ENCODE results near the gene MYBBP1A. TPM values are rescaled to one million over a fixed set of nuclear protein-coding genes. Genes with fewer than 3 reads are reported as not detected.

The MYBBP1A gene
- total and polyA plus RNA-seq, 2 of the 8 experiments (the other 6 are each of a cell fraction or from before 2014, with no cell fraction given): 46.8 to 151 TPM

DNA sequence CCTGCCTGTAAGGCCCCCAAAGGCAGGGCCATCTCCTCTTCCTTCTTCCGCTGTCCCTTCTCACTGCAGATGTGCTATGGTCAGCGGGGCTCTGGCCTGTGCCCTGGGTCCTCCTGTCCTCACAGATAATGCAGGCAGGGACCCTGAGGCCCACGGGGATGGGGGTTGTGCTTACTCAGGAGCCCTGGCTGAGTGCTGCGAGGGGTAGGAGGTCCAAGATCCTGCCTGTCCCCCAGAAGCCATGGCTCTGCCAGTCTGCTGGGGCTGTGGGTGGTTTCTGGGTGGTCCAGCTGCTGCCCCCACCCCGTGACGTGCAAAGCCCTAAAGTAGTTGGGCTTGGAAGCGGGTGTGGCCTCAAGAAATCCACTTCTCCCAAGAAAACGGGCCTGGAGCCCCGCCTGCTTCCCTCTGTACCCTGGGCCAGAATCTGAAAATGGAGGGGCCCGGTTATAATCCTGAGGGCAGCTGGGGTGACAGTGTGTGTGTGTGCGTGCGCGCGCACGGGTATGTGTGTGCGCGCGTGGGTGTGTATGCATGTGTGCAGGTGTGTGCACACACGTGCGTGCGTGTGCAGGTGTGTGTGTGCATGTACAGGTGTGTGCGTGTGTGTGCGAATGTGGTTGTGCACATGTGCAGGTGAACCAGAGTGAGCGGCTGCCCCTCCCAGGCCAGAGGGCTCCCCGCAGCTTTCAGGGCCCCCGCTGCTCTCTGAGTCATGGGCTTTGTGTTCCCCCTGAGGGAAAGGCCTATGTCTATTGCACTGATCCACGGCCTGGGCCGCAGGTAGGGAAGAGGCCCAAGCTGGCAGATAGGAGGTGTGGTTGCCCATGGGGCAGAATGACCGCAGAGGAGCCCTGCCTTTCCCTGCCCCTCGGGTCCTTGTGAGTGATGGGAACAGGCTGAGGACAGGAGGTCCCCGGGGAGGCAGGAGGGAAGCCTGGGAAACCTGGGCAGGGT is 42.8 kb downstream of the MYBBP1A start (continued):
- TF ChIP-seq GABPA (IDR thresholded peaks at IDR 0.05; ENCODE audit: borderline replicate concordance, insufficient read depth, low read length): no peak
- TF ChIP-seq EGR1 (IDR thresholded peaks at IDR 0.05; ENCODE audit: borderline replicate concordance, low read depth, low read length): no peak
- TF ChIP-seq JUN (IDR thresholded peaks at IDR 0.05; ENCODE audit: low read depth, low read length): no peak
- no peak for TF ChIP-seq SUZ12 (IDR thresholded peaks at IDR 0.05; ENCODE audit: low read length)
- TF ChIP-seq, protein P1, sequence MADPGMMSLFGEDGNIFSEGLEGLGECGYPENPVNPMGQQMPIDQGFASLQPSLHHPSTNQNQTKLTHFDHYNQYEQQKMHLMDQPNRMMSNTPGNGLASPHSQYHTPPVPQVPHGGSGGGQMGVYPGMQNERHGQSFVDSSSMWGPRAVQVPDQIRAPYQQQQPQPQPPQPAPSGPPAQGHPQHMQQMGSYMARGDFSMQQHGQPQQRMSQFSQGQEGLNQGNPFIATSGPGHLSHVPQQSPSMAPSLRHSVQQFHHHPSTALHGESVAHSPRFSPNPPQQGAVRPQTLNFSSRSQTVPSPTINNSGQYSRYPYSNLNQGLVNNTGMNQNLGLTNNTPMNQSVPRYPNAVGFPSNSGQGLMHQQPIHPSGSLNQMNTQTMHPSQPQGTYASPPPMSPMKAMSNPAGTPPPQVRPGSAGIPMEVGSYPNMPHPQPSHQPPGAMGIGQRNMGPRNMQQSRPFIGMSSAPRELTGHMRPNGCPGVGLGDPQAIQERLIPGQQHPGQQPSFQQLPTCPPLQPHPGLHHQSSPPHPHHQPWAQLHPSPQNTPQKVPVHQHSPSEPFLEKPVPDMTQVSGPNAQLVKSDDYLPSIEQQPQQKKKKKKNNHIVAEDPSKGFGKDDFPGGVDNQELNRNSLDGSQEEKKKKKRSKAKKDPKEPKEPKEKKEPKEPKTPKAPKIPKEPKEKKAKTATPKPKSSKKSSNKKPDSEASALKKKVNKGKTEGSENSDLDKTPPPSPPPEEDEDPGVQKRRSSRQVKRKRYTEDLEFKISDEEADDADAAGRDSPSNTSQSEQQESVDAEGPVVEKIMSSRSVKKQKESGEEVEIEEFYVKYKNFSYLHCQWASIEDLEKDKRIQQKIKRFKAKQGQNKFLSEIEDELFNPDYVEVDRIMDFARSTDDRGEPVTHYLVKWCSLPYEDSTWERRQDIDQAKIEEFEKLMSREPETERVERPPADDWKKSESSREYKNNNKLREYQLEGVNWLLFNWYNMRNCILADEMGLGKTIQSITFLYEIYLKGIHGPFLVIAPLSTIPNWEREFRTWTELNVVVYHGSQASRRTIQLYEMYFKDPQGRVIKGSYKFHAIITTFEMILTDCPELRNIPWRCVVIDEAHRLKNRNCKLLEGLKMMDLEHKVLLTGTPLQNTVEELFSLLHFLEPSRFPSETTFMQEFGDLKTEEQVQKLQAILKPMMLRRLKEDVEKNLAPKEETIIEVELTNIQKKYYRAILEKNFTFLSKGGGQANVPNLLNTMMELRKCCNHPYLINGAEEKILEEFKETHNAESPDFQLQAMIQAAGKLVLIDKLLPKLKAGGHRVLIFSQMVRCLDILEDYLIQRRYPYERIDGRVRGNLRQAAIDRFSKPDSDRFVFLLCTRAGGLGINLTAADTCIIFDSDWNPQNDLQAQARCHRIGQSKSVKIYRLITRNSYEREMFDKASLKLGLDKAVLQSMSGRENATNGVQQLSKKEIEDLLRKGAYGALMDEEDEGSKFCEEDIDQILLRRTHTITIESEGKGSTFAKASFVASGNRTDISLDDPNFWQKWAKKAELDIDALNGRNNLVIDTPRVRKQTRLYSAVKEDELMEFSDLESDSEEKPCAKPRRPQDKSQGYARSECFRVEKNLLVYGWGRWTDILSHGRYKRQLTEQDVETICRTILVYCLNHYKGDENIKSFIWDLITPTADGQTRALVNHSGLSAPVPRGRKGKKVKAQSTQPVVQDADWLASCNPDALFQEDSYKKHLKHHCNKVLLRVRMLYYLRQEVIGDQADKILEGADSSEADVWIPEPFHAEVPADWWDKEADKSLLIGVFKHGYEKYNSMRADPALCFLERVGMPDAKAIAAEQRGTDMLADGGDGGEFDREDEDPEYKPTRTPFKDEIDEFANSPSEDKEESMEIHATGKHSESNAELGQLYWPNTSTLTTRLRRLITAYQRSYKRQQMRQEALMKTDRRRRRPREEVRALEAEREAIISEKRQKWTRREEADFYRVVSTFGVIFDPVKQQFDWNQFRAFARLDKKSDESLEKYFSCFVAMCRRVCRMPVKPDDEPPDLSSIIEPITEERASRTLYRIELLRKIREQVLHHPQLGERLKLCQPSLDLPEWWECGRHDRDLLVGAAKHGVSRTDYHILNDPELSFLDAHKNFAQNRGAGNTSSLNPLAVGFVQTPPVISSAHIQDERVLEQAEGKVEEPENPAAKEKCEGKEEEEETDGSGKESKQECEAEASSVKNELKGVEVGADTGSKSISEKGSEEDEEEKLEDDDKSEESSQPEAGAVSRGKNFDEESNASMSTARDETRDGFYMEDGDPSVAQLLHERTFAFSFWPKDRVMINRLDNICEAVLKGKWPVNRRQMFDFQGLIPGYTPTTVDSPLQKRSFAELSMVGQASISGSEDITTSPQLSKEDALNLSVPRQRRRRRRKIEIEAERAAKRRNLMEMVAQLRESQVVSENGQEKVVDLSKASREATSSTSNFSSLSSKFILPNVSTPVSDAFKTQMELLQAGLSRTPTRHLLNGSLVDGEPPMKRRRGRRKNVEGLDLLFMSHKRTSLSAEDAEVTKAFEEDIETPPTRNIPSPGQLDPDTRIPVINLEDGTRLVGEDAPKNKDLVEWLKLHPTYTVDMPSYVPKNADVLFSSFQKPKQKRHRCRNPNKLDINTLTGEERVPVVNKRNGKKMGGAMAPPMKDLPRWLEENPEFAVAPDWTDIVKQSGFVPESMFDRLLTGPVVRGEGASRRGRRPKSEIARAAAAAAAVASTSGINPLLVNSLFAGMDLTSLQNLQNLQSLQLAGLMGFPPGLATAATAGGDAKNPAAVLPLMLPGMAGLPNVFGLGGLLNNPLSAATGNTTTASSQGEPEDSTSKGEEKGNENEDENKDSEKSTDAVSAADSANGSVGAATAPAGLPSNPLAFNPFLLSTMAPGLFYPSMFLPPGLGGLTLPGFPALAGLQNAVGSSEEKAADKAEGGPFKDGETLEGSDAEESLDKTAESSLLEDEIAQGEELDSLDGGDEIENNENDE (IDR thresholded peaks at IDR 0.05; ENCODE audit: insufficient replicate concordance, low read length): no peak
- TF ChIP-seq BCL11A (IDR thresholded peaks at IDR 0.05; ENCODE audit: low read depth in 2 of 2, low read length in 2 of 2): no peak
- TF ChIP-seq CBX8 (IDR thresholded peaks at IDR 0.05; ENCODE audit: borderline replicate concordance, low read depth, low read length): no peak
- TF ChIP-seq, protein P2, sequence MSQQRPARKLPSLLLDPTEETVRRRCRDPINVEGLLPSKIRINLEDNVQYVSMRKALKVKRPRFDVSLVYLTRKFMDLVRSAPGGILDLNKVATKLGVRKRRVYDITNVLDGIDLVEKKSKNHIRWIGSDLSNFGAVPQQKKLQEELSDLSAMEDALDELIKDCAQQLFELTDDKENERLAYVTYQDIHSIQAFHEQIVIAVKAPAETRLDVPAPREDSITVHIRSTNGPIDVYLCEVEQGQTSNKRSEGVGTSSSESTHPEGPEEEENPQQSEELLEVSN (IDR thresholded peaks at IDR 0.05): no peak
